H1 (cell line): ENCODE results near the gene SLC4A8. TPM values are rescaled to one million over a fixed set of nuclear protein-coding genes. Genes with fewer than 3 reads are reported as not detected.

Experiments used
- CTCF ChIA-PET: fragments of 300-600 bp; sonication (Branson Sonifier 250); formaldehyde crosslinking; loops from one replicate; lab custom pipeline; 2021; ENCODE audit not compliant: partially characterized antibody; lab: Charles Lee
- POLR2A ChIA-PET: fragments of 300-600 bp; sonication (Branson Sonifier 250); formaldehyde crosslinking; loops from one replicate; lab custom pipeline; 2021; ENCODE audit warnings: inconsistent platforms; ENCODE audit not compliant: partially characterized antibody; lab: Charles Lee
- DNase-seq, 2 experiments: peaks; one replicate each; pipeline versions ENCODE4 v3.0.0 to v3.0.0-alpha.2; 2010 to 2022; ENCODE audit warnings: low spot score in 2 of 2, low read depth in 1 of 2, mixed read lengths in 1 of 2
- FAIRE-seq: peaks from 2 replicates; lab custom pipeline; 2011; peaks lifted over from hg19 to GRCh38; lab: Jason Lieb, UNC
- H2AFZ ChIP-seq: 2 replicates; pipeline ENCODE4 v1.8.1; 2012; ENCODE audit warnings: low read length, inconsistent platforms
- H2AK5ac ChIP-seq: 2 replicates; pipeline ENCODE4 v1.6.1; 2013; ENCODE audit warnings: low read depth, low read length
- H2BK120ac ChIP-seq: replicated peaks from 2 replicates; pipeline ENCODE3; 2013; ENCODE audit warnings: low read depth, low read length, inconsistent platforms
- H2BK12ac ChIP-seq: 2 replicates; pipeline ENCODE4 v1.6.1; 2013; ENCODE audit warnings: low read depth, low read length
- H2BK15ac ChIP-seq: 2 replicates; pipeline ENCODE4 v1.6.1; 2013; ENCODE audit warnings: low read length
- H2BK20ac ChIP-seq: 2 replicates; pipeline ENCODE4 v1.6.1; 2013; ENCODE audit warnings: low read length
- H2BK5ac ChIP-seq: 2 replicates; pipeline ENCODE4 v1.6.1; 2013; ENCODE audit warnings: low read depth, low read length
- H3K14ac ChIP-seq: 2 replicates; pipeline ENCODE4 v1.6.1; 2013; ENCODE audit warnings: inconsistent platforms; ENCODE audit not compliant: insufficient read length
- H3K18ac ChIP-seq: 2 replicates; pipeline ENCODE4 v1.6.1; 2013; ENCODE audit warnings: low read length; ENCODE audit errors: extremely low read depth
- H3K23ac ChIP-seq: 2 replicates; pipeline ENCODE4 v1.6.1; 2013; ENCODE audit warnings: inconsistent platforms; ENCODE audit not compliant: insufficient read length
- H3K23me2 ChIP-seq: 2 replicates; pipeline ENCODE4 v1.6.1; 2013; ENCODE audit warnings: low read depth, low read length
- H3K27ac ChIP-seq: 2 replicates; pipeline ENCODE4 v1.6.1; 2011; ENCODE audit warnings: low read depth, low read length, inconsistent platforms
- H3K27me3 ChIP-seq, 4 experiments: replicated peaks in 1 of 4; 1 replicate in 1 of 4; 2 replicates in 3 of 4; pipeline versions ENCODE4 v1.6.1 to v1.8.1; 2011 to 2013; ENCODE audit warnings: low read length in 3 of 4, mild to moderate bottlenecking in 3 of 4, inconsistent platforms in 2 of 4, mixed read lengths in 2 of 4, moderate library complexity in 1 of 4; ENCODE audit not compliant: control insufficient read depth in 3 of 4, insufficient read depth in 3 of 4; ENCODE audit errors: extremely low read depth in 1 of 4
- H3K36me3 ChIP-seq, 4 experiments: 2 replicates each; pipeline versions ENCODE4 v1.6.1 to v1.8.1; 2011 to 2013; ENCODE audit warnings: mild to moderate bottlenecking in 4 of 4, low read length in 3 of 4, moderate library complexity in 2 of 4, control low read depth in 1 of 4, inconsistent platforms in 1 of 4; ENCODE audit not compliant: insufficient read depth in 4 of 4, control insufficient read depth in 2 of 4
- H3K4ac ChIP-seq: replicated peaks from 2 replicates; pipeline ENCODE3; 2013; ENCODE audit warnings: low read length, low read depth, mixed read lengths, inconsistent platforms; ENCODE audit not compliant: insufficient read length
- H3K4me1 ChIP-seq, 4 experiments: replicated peaks in 1 of 4; 1 replicate in 1 of 4; 2 replicates in 3 of 4; pipeline versions ENCODE4 v1.6.1 to v1.8.1; 2011 to 2013; ENCODE audit warnings: low read length in 3 of 4, inconsistent platforms in 2 of 4, mixed read lengths in 1 of 4; ENCODE audit not compliant: insufficient read depth in 4 of 4, control insufficient read depth in 3 of 4
- H3K4me2 ChIP-seq, 2 experiments: 2 replicates each; pipeline versions ENCODE4 v1.6.1 to v1.8.1; 2011 to 2013; ENCODE audit warnings: low read depth in 2 of 2, low read length in 2 of 2, control low read depth in 1 of 2, inconsistent platforms in 1 of 2, mild to moderate bottlenecking in 1 of 2; ENCODE audit not compliant: insufficient read depth in 1 of 2
- H3K4me3 ChIP-seq, 4 experiments: fragments of 200-600, 300-600 bp in 1 of 4; sonication (generic), shearing (Covaris generic), sonication (Bioruptor Twin) in 1 of 4; 2 replicates each; pipeline versions ENCODE4 v1.5.1 to v1.8.1; 2011 to 2016; ENCODE audit warnings: low read length in 4 of 4, low read depth in 3 of 4, control low read depth in 2 of 4, inconsistent platforms in 2 of 4, mild to moderate bottlenecking in 2 of 4, mixed read lengths in 1 of 4, moderate library complexity in 1 of 4; ENCODE audit not compliant: insufficient read depth in 2 of 4; ENCODE audit errors: extremely low read depth in 1 of 4
- H3K56ac ChIP-seq: replicated peaks from 2 replicates; pipeline ENCODE3; 2013; ENCODE audit warnings: low read depth, mild to moderate bottlenecking, mixed read lengths, low read length, inconsistent platforms; ENCODE audit not compliant: insufficient read length
- H3K79me1 ChIP-seq: 2 replicates; pipeline ENCODE4 v1.6.1; 2013; ENCODE audit warnings: low read depth, low read length, control low read depth
- H3K79me2 ChIP-seq, 2 experiments: 2 replicates each; pipeline versions ENCODE4 v1.6.1 to v1.8.1; 2012 to 2013; ENCODE audit warnings: low read length in 2 of 2, mild to moderate bottlenecking in 2 of 2, inconsistent platforms in 1 of 2; ENCODE audit not compliant: insufficient read depth in 2 of 2, control insufficient read depth in 1 of 2
- H3K9ac ChIP-seq, 4 experiments: replicated peaks in 1 of 4; 1 replicate in 1 of 4; 2 replicates in 3 of 4; pipeline versions ENCODE4 v1.6.1 to v1.8.1; 2011 to 2013; ENCODE audit warnings: low read depth in 3 of 4, low read length in 3 of 4, control low read depth in 2 of 4, mild to moderate bottlenecking in 2 of 4, moderate library complexity in 2 of 4, inconsistent platforms in 1 of 4; ENCODE audit errors: extremely low read depth in 1 of 4
- H3K9me3 ChIP-seq, 2 experiments: 2 replicates each; pipeline versions ENCODE4 v1.6.1 to v1.8.1; 2012 to 2013; ENCODE audit warnings: mild to moderate bottlenecking in 2 of 2, moderate library complexity in 2 of 2, control low read depth in 1 of 2, inconsistent platforms in 1 of 2, low read depth in 1 of 2, low read length in 1 of 2, mixed read lengths in 1 of 2; ENCODE audit not compliant: insufficient read depth in 2 of 2
- H4K20me1 ChIP-seq, 2 experiments: replicated peaks in 1 of 2; 2 replicates each; pipeline versions ENCODE3 to v1.8.1; 2011 to 2013; ENCODE audit warnings: inconsistent platforms in 2 of 2, low read length in 2 of 2, mild to moderate bottlenecking in 1 of 2; ENCODE audit not compliant: insufficient read depth in 2 of 2, control insufficient read depth in 1 of 2
- H4K5ac ChIP-seq: 2 replicates; pipeline ENCODE4 v1.6.1; 2013; ENCODE audit warnings: low read length, low read depth, mixed read lengths, inconsistent platforms; ENCODE audit not compliant: insufficient read length
- H4K8ac ChIP-seq: 2 replicates; pipeline ENCODE4 v1.8.0; 2013; ENCODE audit warnings: mild to moderate bottlenecking, moderate library complexity, low read length, inconsistent platforms; ENCODE audit not compliant: insufficient read depth; ENCODE audit errors: extremely low read depth
- H4K91ac ChIP-seq: replicated peaks from 2 replicates; pipeline ENCODE3; 2013; ENCODE audit warnings: low read length, mixed read lengths, inconsistent platforms; ENCODE audit not compliant: insufficient read length
- GTF2F1 ChIP-seq: IDR thresholded peaks from 2 replicates; pipeline ENCODE4 v1.6.1; 2012; ENCODE audit warnings: low read depth, low read length, improper control_type of control experiment, borderline replicate concordance
- KDM4A ChIP-seq: IDR thresholded peaks from one replicate; pipeline ENCODE4 v1.7.1; 2012; ENCODE audit warnings: low read depth, mild to moderate bottlenecking, moderate library complexity, low read length, inconsistent platforms; ENCODE audit not compliant: severe bottlenecking
- POLR2A ChIP-seq, 2 experiments: IDR thresholded peaks; 1 replicate in 1 of 2; 2 replicates in 1 of 2; pipeline ENCODE4 v1.6.1; 2011; ENCODE audit warnings: low read depth in 2 of 2, low read length in 2 of 2, mild to moderate bottlenecking in 2 of 2; ENCODE audit errors: control extremely low read depth in 1 of 2
- SP4 ChIP-seq: IDR thresholded peaks from 2 replicates; pipeline ENCODE4 v1.6.1; 2012; ENCODE audit warnings: low read length, inconsistent platforms
- TAF1 ChIP-seq: IDR thresholded peaks from 2 replicates; pipeline ENCODE4 v1.6.1; 2011; ENCODE audit warnings: mild to moderate bottlenecking, low read depth, low read length
- TAF7 ChIP-seq: optimal IDR thresholded peaks from 2 replicates; pipeline ENCODE3; 2011; ENCODE audit warnings: low read depth, mild to moderate bottlenecking, inconsistent platforms, low read length, moderate library complexity, borderline replicate concordance
- TBP ChIP-seq: IDR thresholded peaks from 2 replicates; pipeline ENCODE4 v1.6.1; 2011; ENCODE audit warnings: low read depth, low read length, improper control_type of control experiment
- WGBS, 2 experiments: shearing (Covaris generic) in 1 of 2; methylation state at CpG; one replicate each; pipeline versions ENCODE4 v1.1.6 to v1.1.7; 2013 to 2015; ENCODE audit warnings: low lambda C conversion rate in 2 of 2, mixed read lengths in 2 of 2, inconsistent platforms in 1 of 2, low coverage in 1 of 2, missing lambda C conversion rate in 1 of 2; ENCODE audit not compliant: insufficient replicate concordance in 2 of 2, insufficient coverage in 1 of 2, insufficient read length in 1 of 2; ENCODE audit errors: extremely low coverage in 1 of 2, missing lambda C conversion rate in 1 of 2; 5-methylcytosine and 5-hydroxymethylcytosine counted together
- polyA plus RNA-seq, 7 experiments: library from polyadenylated mRNA; depleted of rRNA in 3 of 7; stranded (reverse) in 5 of 7; unstranded in 2 of 7; fragments of >200 nt in 5 of 7; fragments of 200-250 nt in 2 of 7; gene quantifications; 1 replicate in 5 of 7; 2 replicates in 1 of 7; 4 replicates in 1 of 7; pipeline versions ENCODE4 v1.2.1 to v1.2.3, GENCODE V29; 2011 to 2013; ENCODE audit warnings: missing spikeins in 2 of 7, mixed read lengths in 2 of 7
- total RNA-seq: library from RNA; stranded (reverse); fragmentation: NEBNext Ultra II Directional; extraction: Animal tissue kit (Norgen Biotek cat#: 25700); gene quantifications from 2 replicates; pipeline ENCODE4 v1.2.1, GENCODE V29; 2021
- TF ChIP-seq, protein P1 (sequence below), 3 experiments: IDR thresholded peaks; 1 replicate in 2 of 3; 2 replicates in 1 of 3; pipeline versions ENCODE4 v1.5.1 to v1.6.1; 2011; ENCODE audit warnings: low read length in 3 of 3, mild to moderate bottlenecking in 3 of 3, inconsistent platforms in 2 of 3, low read depth in 1 of 3, moderate library complexity in 1 of 3; ENCODE audit not compliant: insufficient read depth in 1 of 3; ENCODE audit errors: control extremely low read depth in 1 of 3
- TF ChIP-seq, protein P2 (sequence below): IDR thresholded peaks from 2 replicates; pipeline ENCODE4 v1.6.1; 2012; ENCODE audit warnings: inconsistent platforms

Gene SLC4A8
- total and polyA plus RNA-seq, 2 of the 8 experiments (the other 6 are each of a cell fraction or from before 2014, with no cell fraction given): 11.2 to 13.4 TPM

DNA sequence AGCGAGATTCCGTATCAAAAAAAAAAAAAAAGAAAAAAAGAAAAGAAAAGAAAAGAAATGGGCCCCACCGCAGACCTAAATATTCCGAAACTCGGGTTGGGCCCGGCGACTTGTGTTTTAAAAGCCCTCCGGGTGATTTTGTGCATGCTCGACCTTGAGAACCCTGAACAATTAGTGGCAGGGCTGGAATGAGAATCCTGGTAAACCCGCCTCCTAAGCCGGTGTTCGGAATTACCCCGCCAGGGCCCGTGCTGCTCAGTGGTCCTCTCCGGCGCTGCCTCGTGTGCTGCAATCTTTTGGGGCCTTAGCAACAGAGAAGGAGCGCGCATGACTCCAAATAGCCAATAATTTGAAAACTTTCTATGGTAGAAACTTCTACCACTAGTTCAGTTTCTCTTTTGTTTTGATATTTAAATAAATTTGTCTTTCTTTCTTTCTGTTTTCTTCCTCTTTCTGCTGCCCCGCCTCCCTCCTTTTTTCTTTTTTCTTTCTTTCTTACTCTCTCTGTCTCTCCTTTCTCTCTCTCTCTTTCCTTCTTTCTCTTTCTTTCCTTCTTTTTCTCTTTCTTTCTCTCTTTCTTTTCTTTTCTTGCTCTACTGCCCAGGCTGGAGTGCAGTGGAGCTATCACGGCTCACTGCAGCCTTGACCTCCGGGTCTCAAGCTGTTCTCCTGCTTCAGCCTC, 31.9 kb upstream of the SLC4A8 start:
- Histone ChIP-seq H4K5ac (no peak overlapping the region), H2BK15ac (no peak overlapping the region), H3K23ac (no peak overlapping the region), H3K9ac (peak overlapping the region in 2 of 4 experiments; percentile 29 to 39; a peak in 2 of 7 replicates), H2AK5ac (no peak overlapping the region; the same call in 1 of the 2 replicates), H3K56ac (no peak overlapping the region), H3K4me3 (peak overlapping the region; percentile 68 to 88 (median 82); a peak in 7 of 8 replicates), H4K91ac (no peak overlapping the region), H2BK20ac (no peak overlapping the region), H3K18ac (no peak overlapping the region), H4K8ac (no peak overlapping the region), H3K9me3 (no peaks in the 10 kb centered on the region), H2AFZ (no peak overlapping the region), H2BK5ac (no peak overlapping the region), H3K79me1 (no peaks in the 10 kb centered on the region), H3K36me3 (peaks cover 0 to 13% (median 2%) of the 10 kb centered on the region in 4 experiments; a peak in 2 of 8 replicates), H3K27ac (no peak overlapping the region), H3K4me2 (peak overlapping the region; percentile 67 to 68), H2BK120ac (no peak overlapping the region), H3K14ac (no peak overlapping the region), H4K20me1 (no peaks in the 10 kb centered on the region), H3K23me2 (peaks cover 5% of the 10 kb centered on the region; the same call in 1 of the 2 replicates), H3K79me2 (no peaks in the 10 kb centered on the region), H3K4me1 (peaks cover 8 to 19% (median 9%) of the 10 kb centered on the region in 4 experiments), H3K27me3 (no peaks in the 10 kb centered on the region), H2BK12ac (no peak overlapping the region), H3K4ac (no peak overlapping the region)
- DNase-seq: peak in 1 of 2 experiments; percentile 54
- POLR2A ChIA-PET: interaction anchor here (0.6 to 2.1 kb wide), 8 partner anchors 9 to 139 kb away, joined by 3 to 7 read pairs (median 4); no protein-coding TSS in a partner anchor
- FAIRE-seq: no peak
- CTCF ChIA-PET: interaction anchor here (0.6 to 1.5 kb wide), 2 partner anchors 10 to 57 kb away, joined by 3 read pairs; no protein-coding TSS in a partner anchor
- WGBS, 2 experiments: 25% methylated on average over 19 of the region's 22 CpGs; no CpG with 5 or more reads in 1 of the 2 experiments
- TF ChIP-seq TBP (0 out of 2 replicates have a peak, but pooled peaks have one; percentile 28), TAF1 (0 out of 2 replicates have a peak, but pooled peaks have one; percentile 31), GTF2F1 (no peak), KDM4A (no peak), POLR2A (IDR thresholded peaks at IDR 0.05; ENCODE audit: control extremely low read depth in 1 of 2, low read depth in 2 of 2, low read length in 2 of 2) (peak in 1 of 2 experiments; percentile 48; a peak in 1 of 3 replicates), TAF7 (no peak), SP4 (no peak)
- TF ChIP-seq, protein P1, sequence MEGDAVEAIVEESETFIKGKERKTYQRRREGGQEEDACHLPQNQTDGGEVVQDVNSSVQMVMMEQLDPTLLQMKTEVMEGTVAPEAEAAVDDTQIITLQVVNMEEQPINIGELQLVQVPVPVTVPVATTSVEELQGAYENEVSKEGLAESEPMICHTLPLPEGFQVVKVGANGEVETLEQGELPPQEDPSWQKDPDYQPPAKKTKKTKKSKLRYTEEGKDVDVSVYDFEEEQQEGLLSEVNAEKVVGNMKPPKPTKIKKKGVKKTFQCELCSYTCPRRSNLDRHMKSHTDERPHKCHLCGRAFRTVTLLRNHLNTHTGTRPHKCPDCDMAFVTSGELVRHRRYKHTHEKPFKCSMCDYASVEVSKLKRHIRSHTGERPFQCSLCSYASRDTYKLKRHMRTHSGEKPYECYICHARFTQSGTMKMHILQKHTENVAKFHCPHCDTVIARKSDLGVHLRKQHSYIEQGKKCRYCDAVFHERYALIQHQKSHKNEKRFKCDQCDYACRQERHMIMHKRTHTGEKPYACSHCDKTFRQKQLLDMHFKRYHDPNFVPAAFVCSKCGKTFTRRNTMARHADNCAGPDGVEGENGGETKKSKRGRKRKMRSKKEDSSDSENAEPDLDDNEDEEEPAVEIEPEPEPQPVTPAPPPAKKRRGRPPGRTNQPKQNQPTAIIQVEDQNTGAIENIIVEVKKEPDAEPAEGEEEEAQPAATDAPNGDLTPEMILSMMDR (IDR thresholded peaks at IDR 0.05; ENCODE audit: control extremely low read depth in 1 of 3, insufficient read depth in 1 of 3, low read depth in 1 of 3, low read length in 3 of 3): 0 out of 4 replicates have a peak, but pooled peaks of 1 of the 3 experiments have one; percentile 8
- TF ChIP-seq, protein P2, sequence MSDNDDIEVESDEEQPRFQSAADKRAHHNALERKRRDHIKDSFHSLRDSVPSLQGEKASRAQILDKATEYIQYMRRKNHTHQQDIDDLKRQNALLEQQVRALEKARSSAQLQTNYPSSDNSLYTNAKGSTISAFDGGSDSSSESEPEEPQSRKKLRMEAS: peak; percentile 55; the same call in 1 of the 2 replicates
